Smooth muscle cell (in vitro differentiated cells): ENCODE data around the gene SPTLC1. TPM values are rescaled to one million over a fixed set of nuclear protein-coding genes. Genes with fewer than 3 reads are reported as not detected.

Experiments used
- DNase-seq: peaks from one replicate; lab custom pipeline; 2025; ENCODE audit not compliant: unreplicated experiment; lab: John Stamatoyannopoulos, UW
- H2AFZ ChIP-seq: fragments of 200-600 bp; sonication (generic); 2 replicates; pipeline ENCODE4 v1.6.0; 2016; ENCODE audit warnings: antibody characterized with exemption, low read depth, mild to moderate bottlenecking
- H3F3A ChIP-seq: fragments of 200-600 bp; sonication (generic); 2 replicates; pipeline ENCODE4 v1.6.0; 2017; ENCODE audit warnings: antibody characterized with exemption, low read depth
- H3K27ac ChIP-seq: fragments of 200-600 bp; sonication (generic); 2 replicates; pipeline ENCODE4 v1.5.1; 2016; ENCODE audit warnings: low read depth, mild to moderate bottlenecking
- H3K27me3 ChIP-seq: fragments of 200-600 bp; sonication (generic); 2 replicates; pipeline ENCODE4 v1.6.1; 2016; ENCODE audit warnings: low read depth, mild to moderate bottlenecking
- H3K36me3 ChIP-seq: fragments of 200-600 bp; sonication (generic); 2 replicates; pipeline ENCODE4 v1.5.1; 2016; ENCODE audit warnings: low read depth
- H3K4me1 ChIP-seq: fragments of 200-600 bp; sonication (generic); 2 replicates; pipeline ENCODE4 v1.5.1; 2016; ENCODE audit warnings: low read depth
- H3K4me2 ChIP-seq: fragments of 200-600 bp; sonication (generic); 2 replicates; pipeline ENCODE4 v1.6.0; 2016; ENCODE audit warnings: mild to moderate bottlenecking
- H3K4me3 ChIP-seq: fragments of 200-600 bp; sonication (generic); 2 replicates; pipeline ENCODE4 v1.5.1; 2016; ENCODE audit warnings: mild to moderate bottlenecking
- H3K79me2 ChIP-seq: fragments of 200-600 bp; sonication (generic); 2 replicates; pipeline ENCODE4 v1.6.0; 2016; ENCODE audit warnings: low read depth, mild to moderate bottlenecking
- H3K9ac ChIP-seq: fragments of 200-600 bp; sonication (generic); 2 replicates; pipeline ENCODE4 v1.6.0; 2016; ENCODE audit warnings: low read depth
- H3K9me3 ChIP-seq: fragments of 200-600 bp; sonication (generic); replicated peaks from 2 replicates; pipeline ENCODE4 v1.5.1; 2016; ENCODE audit warnings: low read depth
- H4K20me1 ChIP-seq: fragments of 200-600 bp; sonication (generic); 2 replicates; pipeline ENCODE4 v1.6.0; 2016; ENCODE audit warnings: low read depth
- WGBS: methylation state at CpG from one replicate; pipeline ENCODE4 v1.1.7; 2016; ENCODE audit warnings: low lambda C conversion rate; 5-methylcytosine and 5-hydroxymethylcytosine counted together
- polyA plus RNA-seq: library from polyadenylated mRNA; unstranded; fragments of >200 nt; fragmentation: Nextera tagmentation; extraction: Ambion mirVana; gene quantifications from 2 replicates; pipeline ENCODE4 v1.2.1, GENCODE V29; 2016
- total RNA-seq: library from RNA; depleted of rRNA; stranded (reverse); fragments of >200 nt; gene quantifications from 2 replicates; pipeline ENCODE4 v1.2.3, GENCODE V29; 2014
- TF ChIP-seq, protein P1 (sequence below): fragments of 200-600 bp; sonication (generic); IDR thresholded peaks from 2 replicates; pipeline ENCODE4 v1.5.1; 2017; ENCODE audit warnings: borderline replicate concordance, mild to moderate bottlenecking, antibody characterized with exemption; ENCODE audit not compliant: insufficient read depth, poor library complexity, severe bottlenecking

Gene SPTLC1
- total and polyA plus RNA-seq, 2 experiments from 2014 or later, result 75.6 to 168 TPM

DNA sequence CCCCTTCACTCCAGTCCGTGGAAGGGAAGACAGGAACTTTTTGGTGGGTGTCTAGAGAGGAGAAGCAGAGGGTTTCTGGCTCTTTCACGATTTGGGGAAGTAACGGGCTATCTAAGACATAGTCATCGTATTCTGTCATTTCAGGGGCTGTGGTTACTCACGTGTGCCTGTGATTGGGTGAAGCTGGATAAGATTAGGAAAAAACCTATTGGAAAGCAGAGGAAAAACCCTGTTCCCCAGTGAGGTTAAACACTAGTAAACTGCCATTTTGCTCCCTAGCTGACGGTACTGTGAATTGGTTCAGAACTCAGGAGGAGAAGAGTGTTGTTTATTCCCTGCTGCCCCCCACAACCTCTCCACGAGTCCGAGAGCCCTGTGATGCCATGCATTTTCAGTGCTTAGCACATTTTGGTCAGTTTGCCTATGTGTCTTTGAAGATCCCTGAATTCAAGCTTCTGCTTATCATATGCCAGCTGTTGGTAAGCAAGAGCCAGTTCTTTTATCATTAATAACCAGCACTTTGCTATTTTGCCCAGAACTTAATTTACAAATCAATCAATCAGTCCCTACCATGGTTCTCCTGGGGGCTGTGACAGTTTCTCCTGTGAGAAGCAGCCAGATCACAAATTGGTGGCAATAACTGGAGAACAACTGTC is 120.1 kb downstream of the SPTLC1 start:
- no peaks in the 10 kb centered on the region for H3K79me2 ChIP-seq
- DNase-seq, result no peak
- H3K27ac ChIP-seq, result no peak overlapping the region
- no peak overlapping the region for H2AFZ ChIP-seq
- no peaks in the 10 kb centered on the region for H4K20me1 ChIP-seq
- H3K27me3 ChIP-seq, result peaks cover 11% of the 10 kb centered on the region
- H3K4me1 ChIP-seq, result no peaks in the 10 kb centered on the region
- TF ChIP-seq, protein P1, sequence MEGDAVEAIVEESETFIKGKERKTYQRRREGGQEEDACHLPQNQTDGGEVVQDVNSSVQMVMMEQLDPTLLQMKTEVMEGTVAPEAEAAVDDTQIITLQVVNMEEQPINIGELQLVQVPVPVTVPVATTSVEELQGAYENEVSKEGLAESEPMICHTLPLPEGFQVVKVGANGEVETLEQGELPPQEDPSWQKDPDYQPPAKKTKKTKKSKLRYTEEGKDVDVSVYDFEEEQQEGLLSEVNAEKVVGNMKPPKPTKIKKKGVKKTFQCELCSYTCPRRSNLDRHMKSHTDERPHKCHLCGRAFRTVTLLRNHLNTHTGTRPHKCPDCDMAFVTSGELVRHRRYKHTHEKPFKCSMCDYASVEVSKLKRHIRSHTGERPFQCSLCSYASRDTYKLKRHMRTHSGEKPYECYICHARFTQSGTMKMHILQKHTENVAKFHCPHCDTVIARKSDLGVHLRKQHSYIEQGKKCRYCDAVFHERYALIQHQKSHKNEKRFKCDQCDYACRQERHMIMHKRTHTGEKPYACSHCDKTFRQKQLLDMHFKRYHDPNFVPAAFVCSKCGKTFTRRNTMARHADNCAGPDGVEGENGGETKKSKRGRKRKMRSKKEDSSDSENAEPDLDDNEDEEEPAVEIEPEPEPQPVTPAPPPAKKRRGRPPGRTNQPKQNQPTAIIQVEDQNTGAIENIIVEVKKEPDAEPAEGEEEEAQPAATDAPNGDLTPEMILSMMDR, result no peak
- no peaks in the 10 kb centered on the region for H3K9me3 ChIP-seq
- H3F3A ChIP-seq, result no peaks in the 10 kb centered on the region
- no peak overlapping the region for H3K4me3 ChIP-seq
- H3K9ac ChIP-seq, result no peak overlapping the region
- 44% methylated on average over 8 of the region's 8 CpGs for WGBS
- H3K36me3 ChIP-seq, result no peaks in the 10 kb centered on the region
- no peak overlapping the region for H3K4me2 ChIP-seq

DNA sequence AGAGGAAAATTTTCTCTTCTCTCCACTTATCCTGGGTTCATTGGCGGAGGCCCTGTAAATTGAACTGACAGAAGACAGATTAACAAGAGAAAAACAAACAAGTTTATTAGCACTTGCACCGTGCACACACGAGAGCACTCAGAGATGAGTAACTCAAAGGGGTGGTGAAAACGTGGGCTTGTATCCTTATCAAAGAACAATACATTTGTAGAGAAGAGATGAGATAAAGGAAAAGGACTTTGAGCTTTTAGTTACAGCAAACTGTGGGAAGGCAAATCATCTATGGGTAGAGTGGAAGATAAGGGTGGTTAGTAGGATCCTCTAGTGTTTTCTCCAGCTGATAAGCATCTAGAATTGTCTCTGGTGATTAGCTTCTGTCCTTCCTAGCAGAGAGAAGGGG is 120.8 kb downstream of the SPTLC1 start:
- no peak overlapping the region for H3K9ac ChIP-seq
- H3F3A ChIP-seq, result no peaks in the 10 kb centered on the region
- H3K9me3 ChIP-seq, result no peaks in the 10 kb centered on the region
- WGBS, result 13% methylated on average over 4 of the region's 4 CpGs
- H3K4me1 ChIP-seq, result no peaks in the 10 kb centered on the region
- H3K36me3 ChIP-seq, result no peaks in the 10 kb centered on the region
- peaks cover 11% of the 10 kb centered on the region for H3K27me3 ChIP-seq
- no peak overlapping the region for H3K4me3 ChIP-seq
- no peak overlapping the region for H3K4me2 ChIP-seq
- H4K20me1 ChIP-seq, result no peaks in the 10 kb centered on the region
- no peak overlapping the region for H2AFZ ChIP-seq
- TF ChIP-seq, protein P1, result no peak
- no peak overlapping the region for H3K27ac ChIP-seq
- no peak for DNase-seq
- no peaks in the 10 kb centered on the region for H3K79me2 ChIP-seq

- no peaks in the 10 kb centered on the region for H3F3A ChIP-seq
- WGBS, result 77% methylated on average over 12 of the region's 12 CpGs
- TF ChIP-seq, protein P1, result no peak
- peaks cover 4% of the 10 kb centered on the region for H3K27me3 ChIP-seq
- DNase-seq, result no peak
- H3K36me3 ChIP-seq, result no peaks in the 10 kb centered on the region
- H4K20me1 ChIP-seq, result no peaks in the 10 kb centered on the region
- no peaks in the 10 kb centered on the region for H3K79me2 ChIP-seq
- no peak overlapping the region for H3K4me3 ChIP-seq
- H2AFZ ChIP-seq, result no peak overlapping the region
- H3K27ac ChIP-seq, result no peak overlapping the region
- H3K4me2 ChIP-seq, result no peak overlapping the region
- no peaks in the 10 kb centered on the region for H3K9me3 ChIP-seq
- H3K9ac ChIP-seq, result no peak overlapping the region
- no peaks in the 10 kb centered on the region for H3K4me1 ChIP-seq
Measured at GRCh38 chr9:91992461-91993041, 122.7 kb downstream of the SPTLC1 start.
